GM20000 (cell line): ENCODE results near the gene TMPRSS15.
"Not testable (repeated sequence)": the region's sequence is repeated elsewhere in the genome, so short reads cannot be mapped to it uniquely, and the experiment has no call there.

Source experiments
- DNase-seq: peaks from one replicate; pipeline ENCODE4 v3.0.0; 2012; ENCODE audit warnings: low spot score
- CTCF ChIP-seq: IDR thresholded peaks from 2 replicates; pipeline ENCODE4 v1.5.1; 2012; ENCODE audit warnings: mild to moderate bottlenecking, control low read depth; ENCODE audit errors: extremely low read depth, missing control alignments

TMPRSS15 gene

DNA sequence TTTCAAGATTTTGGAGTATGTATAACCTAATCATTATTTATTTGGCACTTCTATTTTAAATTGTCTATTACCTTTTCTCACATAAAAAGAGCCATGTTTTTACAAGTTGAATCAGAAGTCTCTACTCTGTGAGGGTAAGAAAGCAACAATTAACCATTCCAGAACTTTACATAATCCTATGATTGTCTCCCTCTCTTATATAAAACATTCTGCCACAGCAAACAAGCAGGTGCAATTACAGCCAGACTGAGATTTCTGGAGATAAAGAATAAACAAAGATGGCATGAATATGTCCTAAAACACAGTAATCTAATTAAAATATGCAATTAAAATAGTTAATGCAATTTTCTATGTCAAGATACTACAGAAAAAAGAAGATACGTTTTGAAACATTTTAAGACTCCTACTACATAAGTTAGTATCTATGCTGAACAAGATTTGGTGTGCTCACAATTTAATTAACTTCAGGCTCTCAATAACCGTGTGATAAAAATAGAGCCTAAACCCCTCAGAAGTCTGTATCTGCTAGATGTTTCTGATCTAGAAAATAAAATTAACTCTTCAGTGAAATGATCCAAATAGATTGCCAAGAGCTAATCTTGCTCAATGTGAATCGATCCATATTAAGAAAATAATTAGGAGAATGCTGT, 13.7 kb upstream of the TMPRSS15 start:
- no peak for DNase-seq
- no peak for TF ChIP-seq CTCF

- TF ChIP-seq CTCF = no peak
- no peak for DNase-seq
Observed at GRCh38 chr21:18411565-18411964, 8.0 kb upstream of the TMPRSS15 start.

GRCh38 chr21:18409579-18409978, 6.0 kb upstream of the TMPRSS15 start:
- DNase-seq = no peak
- TF ChIP-seq CTCF = no peak

DNA sequence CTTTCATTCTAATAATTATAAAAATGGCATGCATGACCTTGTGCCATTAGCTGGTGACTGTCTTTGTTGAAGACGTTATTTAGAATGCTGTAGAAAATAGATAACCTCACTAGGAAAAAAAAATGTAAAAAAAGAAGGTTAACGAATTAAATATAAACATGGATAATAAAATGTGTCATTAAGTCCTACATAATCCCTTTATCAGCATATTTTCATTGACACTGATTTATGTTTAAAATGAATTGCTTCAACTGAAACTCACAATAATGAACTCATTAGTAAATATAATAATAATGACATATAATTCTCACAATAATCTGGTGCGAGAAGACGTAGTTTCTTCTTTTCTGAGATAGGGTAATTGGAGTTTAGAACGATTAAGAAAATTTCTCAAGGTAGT, 4.7 kb downstream of the TMPRSS15 start:
- TF ChIP-seq CTCF = no peak

GRCh38 chr21:18387994-18388393, 15.6 kb downstream of the TMPRSS15 start:
- no peak for DNase-seq
- TF ChIP-seq CTCF = no peak

More for the DNA sequence above, 4.7 kb downstream of the TMPRSS15 start:
- DNase-seq = no peak

- no peak for DNase-seq
- TF ChIP-seq CTCF = peak; percentile 30
Observed at GRCh38 chr21:18384771-18385170, 18.8 kb downstream of the TMPRSS15 start.

GRCh38 chr21:18382934-18383619, 20.5 kb downstream of the TMPRSS15 start:
- DNase-seq = not testable (repeated sequence)

- DNase-seq = no peak
- TF ChIP-seq CTCF = no peak
Observed at GRCh38 chr21:18382141-18382540, 21.4 kb downstream of the TMPRSS15 start.
